SU-DHL-6 (cell line): ENCODE results near the gene SLC28A2.

ENCODE experiments used
- EZH2phosphoT487 ChIP-seq: fragments of 200-600 bp; sonication (generic), shearing (Covaris generic); conservative IDR thresholded peaks from 2 replicates; pipeline ENCODE4 v1.6.1; 2018; ENCODE audit warnings: mild to moderate bottlenecking, antibody characterized with exemption, low read length, moderate library complexity, mixed read lengths
- TF ChIP-seq, protein P1 (sequence below): fragments of 200-600 bp; sonication (generic); IDR thresholded peaks from one replicate; pipeline ENCODE4 v1.5.1; 2017; ENCODE audit warnings: antibody characterized with exemption, mild to moderate bottlenecking, low read length, moderate library complexity; ENCODE audit not compliant: insufficient read depth, poor library complexity, severe bottlenecking

DNA sequence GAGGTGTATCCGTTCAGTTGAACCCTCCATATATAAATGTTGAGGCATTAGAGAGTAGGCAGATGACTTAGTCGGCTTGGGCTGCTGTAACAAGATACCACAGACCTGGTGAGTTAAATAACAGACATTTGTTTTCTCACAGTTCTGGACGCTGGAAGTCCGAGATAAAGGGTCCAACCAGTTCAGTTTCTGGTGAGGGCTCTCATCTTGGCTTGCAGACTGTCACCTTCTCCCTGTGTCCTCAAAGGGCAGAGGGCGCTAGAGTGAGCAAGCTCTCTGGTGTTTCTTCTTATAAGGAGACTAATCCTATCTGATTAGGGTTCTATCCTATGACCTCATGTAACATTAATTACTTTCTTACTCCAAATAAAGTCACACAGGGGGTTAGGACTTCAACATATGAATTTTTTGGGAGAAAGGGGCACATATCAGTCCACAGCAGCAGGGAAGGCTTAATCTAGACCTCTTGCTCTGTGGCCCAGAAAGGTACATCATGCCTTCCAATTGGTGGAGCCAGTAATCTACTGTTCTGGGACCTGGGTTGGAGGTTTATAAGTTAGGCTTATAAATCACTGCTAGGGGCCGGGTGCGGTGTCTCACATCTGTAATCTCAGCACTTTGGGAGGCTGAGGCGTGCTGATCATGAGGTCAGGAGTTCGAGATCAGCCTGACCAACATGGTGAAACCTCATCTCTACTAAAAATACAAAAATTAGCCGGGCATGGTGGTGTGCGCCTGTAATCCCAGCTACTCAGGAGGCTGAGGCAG is 26.3 kb upstream of the SLC28A2 start:
- no peak for TF ChIP-seq EZH2phosphoT487
- TF ChIP-seq, protein P1, sequence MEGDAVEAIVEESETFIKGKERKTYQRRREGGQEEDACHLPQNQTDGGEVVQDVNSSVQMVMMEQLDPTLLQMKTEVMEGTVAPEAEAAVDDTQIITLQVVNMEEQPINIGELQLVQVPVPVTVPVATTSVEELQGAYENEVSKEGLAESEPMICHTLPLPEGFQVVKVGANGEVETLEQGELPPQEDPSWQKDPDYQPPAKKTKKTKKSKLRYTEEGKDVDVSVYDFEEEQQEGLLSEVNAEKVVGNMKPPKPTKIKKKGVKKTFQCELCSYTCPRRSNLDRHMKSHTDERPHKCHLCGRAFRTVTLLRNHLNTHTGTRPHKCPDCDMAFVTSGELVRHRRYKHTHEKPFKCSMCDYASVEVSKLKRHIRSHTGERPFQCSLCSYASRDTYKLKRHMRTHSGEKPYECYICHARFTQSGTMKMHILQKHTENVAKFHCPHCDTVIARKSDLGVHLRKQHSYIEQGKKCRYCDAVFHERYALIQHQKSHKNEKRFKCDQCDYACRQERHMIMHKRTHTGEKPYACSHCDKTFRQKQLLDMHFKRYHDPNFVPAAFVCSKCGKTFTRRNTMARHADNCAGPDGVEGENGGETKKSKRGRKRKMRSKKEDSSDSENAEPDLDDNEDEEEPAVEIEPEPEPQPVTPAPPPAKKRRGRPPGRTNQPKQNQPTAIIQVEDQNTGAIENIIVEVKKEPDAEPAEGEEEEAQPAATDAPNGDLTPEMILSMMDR, result no peak
